GM08714 (cell line): Measurements from ENCODE around the gene C12orf57.

Experiments used
- H3K4me3 ChIP-seq: fragments of 200-500 bp; sonication (Bioruptor generic); 2 replicates; pipeline ENCODE4 v1.5.1; 2014; ENCODE audit warnings: mild to moderate bottlenecking, low read length, inconsistent platforms
- ZNF274 ChIP-seq: IDR thresholded peaks from 2 replicates; pipeline ENCODE4 v1.6.1; 2012; ENCODE audit warnings: mild to moderate bottlenecking, low read depth, low read length

C12orf57 gene

DNA sequence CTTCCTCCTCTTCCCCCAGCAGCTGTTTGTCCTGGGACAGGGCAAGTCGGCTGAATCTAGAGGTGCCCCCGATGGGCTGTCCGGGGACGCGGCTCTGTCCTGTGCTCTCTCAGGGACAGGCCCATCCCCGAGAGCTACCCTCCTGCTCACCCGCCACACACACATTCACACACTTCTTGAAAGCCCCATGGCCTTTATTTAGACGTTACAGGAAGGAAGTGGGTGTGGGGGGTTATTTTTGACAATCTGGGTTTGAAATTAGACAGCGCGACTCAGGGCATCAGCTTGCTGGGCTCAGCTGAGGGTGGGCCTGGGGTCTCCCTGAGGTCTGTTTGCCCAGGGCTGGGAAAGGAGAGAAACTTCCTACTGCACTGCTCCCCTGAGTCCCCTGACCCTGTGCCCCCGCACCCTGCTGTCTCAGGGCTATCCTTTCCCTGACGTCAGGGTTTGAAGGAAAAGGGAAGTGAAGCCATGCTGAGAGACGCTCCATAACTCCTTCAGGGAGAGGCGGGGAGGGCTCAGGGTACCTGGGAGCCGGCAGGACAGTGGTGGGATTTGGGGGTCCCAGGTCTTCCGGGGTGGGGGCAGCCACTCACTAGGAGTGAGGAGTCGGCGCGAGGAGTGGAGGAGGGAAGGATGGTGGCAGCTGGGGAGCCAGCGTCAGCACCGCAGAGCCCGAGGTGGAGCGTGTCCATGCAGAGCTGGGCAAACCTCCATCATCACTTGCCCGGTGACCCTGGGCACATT, 15.4 kb downstream of the C12orf57 start:
- peak overlapping the region; percentile 37; the same call in 1 of the 2 replicates for H3K4me3 ChIP-seq
- no peak for TF ChIP-seq ZNF274

GRCh38 chr12:6959805-6960592, 16.2 kb downstream of the C12orf57 start:
- TF ChIP-seq ZNF274 = no peak
- peak overlapping the region; percentile 4; the same call in 1 of the 2 replicates for H3K4me3 ChIP-seq

GRCh38 chr12:6960593-6961277, 16.9 kb downstream of the C12orf57 start:
- no peak for TF ChIP-seq ZNF274
- no peak overlapping the region; the same call in 1 of the 2 replicates for H3K4me3 ChIP-seq

DNA sequence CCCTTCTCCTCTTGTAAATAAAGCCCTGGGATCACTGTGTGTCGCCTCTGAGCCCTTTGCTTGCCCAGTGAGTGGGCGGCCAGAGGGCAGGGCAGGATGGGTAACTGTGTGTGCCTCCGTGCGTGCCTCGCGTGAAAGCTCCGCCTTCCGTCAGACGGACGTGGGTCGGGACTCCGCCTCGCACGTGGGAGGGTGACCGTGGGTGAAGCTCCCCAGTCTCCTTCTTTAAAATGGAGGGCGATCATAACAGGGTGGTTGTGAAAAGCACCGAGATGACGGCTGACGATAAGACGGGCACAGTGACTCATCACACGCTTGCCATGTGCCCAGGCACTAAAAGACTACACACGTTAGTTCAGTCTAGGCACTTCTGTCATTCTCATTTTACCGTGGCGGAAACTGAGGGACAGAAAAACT, 17.5 kb downstream of the C12orf57 start:
- H3K4me3 ChIP-seq = no peak overlapping the region; the same call in 1 of the 2 replicates
- TF ChIP-seq ZNF274 = no peak

DNA sequence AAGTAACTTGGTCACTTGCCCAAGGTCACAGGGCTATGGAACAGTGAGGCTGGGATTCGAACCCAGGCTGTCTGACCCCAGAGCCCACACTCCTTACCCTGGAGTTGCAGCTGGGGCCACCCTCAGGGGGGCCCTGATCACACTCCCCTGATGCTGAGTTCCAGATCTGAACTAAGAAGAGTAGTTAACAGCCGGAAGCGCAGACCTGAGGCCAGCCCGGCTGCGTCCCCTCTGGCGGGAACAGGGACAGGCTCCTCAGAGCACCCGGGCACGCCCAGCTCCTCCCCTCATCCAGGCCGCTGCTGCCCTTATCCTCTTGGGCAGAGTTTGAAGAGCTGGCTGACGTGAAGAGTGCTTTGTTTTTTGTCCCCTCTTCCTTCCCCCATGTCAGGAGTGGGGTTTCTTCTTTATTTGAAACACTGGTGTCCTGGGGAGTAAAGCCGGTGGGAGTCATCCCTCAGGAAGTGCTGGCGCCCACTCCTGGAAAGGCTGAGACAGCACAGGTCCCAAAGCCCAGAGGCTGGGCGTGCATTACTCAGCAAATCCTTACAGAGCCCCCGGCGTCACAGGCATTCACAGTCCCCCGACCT, 18.0 kb downstream of the C12orf57 start:
- TF ChIP-seq ZNF274 = no peak
- no peak overlapping the region; the same call in 1 of the 2 replicates for H3K4me3 ChIP-seq

GRCh38 chr12:6962285-6963015, 18.6 kb downstream of the C12orf57 start:
- H3K4me3 ChIP-seq = no peak overlapping the region
- no peak for TF ChIP-seq ZNF274

GRCh38 chr12:6963016-6963731, 19.4 kb downstream of the C12orf57 start:
- no peak overlapping the region for H3K4me3 ChIP-seq
- no peak for TF ChIP-seq ZNF274

DNA sequence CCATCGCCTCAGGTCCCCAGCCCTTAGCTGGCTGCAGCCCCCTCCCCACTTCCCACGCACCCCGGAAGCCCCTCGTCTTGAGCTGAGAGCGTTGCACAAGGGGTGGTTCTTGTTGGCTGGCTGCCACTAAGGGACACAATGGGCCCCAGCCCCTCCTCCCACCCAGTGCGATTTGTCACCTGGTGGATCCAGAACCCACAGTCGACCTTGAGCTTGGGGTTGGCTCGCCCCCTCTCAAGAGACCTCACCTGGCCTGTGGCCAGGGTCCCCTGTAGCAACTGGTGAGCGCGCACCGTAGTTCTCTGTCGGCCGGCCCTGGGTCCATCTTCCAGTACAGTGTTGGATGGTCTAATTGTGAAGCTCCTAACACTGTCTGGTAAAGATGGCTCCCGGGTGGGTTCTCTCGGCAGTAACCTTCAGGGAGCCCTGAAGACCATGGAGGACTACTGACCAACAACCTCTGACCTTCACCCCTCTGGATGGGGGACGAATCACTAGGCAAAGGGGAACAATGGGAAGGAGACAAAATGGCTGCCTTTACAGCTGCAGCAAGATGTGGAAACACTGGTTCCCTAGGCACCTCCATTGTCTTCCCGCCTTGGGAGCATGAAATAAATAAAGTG, 20.1 kb downstream of the C12orf57 start:
- no peak for TF ChIP-seq ZNF274
- no peak overlapping the region for H3K4me3 ChIP-seq

- H3K4me3 ChIP-seq = no peak overlapping the region
- no peak for TF ChIP-seq ZNF274
Measured at GRCh38 chr12:6964605-6965025, 20.8 kb downstream of the C12orf57 start.

DNA sequence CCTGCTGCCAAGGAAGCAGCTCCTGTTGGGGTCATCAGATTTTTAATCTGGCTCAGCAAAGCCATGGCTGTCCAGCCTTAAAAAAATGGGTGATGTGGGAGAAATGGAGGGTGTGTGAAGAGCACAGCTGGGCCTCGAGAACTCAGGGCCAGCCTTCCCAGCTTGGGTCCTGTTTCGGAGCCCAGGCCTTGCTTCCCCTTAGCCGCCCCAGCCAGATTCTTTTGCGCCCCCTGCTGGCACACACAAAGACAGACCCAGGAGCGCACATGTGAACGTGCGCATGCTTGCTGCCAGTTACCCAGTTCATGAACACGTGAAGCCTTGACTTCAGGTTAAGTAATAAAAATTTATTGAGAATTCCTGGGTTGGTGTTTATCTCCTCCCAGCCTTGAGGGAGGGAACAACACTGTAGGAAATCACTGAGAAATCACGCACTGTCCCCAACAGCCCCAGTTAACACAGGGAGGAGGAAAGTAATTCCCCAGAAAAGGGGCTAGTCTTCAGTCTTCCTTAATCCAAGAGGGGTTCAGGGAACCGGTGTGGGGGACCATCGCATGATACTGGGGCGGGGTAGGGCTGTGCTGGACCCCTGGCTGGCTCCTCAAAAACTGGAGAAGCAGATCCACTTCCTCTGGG, 21.3 kb downstream of the C12orf57 start:
- H3K4me3 ChIP-seq = no peak overlapping the region
- TF ChIP-seq ZNF274 = no peak

DNA sequence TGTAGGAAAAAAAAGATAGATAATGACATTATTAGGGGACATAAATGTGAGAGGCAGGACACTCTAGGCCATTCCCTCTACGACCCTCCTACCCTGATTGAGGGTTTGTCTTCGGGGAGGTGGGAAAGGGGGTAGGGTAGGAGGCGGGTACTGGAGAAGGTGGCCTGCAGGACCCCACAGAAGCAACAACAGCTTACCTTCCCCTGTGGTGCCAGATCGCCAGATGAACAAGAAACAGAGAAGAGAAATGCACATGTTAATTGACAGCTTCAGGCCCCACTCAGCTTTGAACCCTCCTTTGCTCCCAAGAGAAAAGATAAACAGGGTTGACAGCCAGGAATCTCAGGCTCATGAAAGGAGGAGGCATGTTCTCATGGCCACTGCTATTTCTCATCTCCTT, 21.9 kb downstream of the C12orf57 start:
- no peak for TF ChIP-seq ZNF274
- H3K4me3 ChIP-seq = no peak overlapping the region

DNA sequence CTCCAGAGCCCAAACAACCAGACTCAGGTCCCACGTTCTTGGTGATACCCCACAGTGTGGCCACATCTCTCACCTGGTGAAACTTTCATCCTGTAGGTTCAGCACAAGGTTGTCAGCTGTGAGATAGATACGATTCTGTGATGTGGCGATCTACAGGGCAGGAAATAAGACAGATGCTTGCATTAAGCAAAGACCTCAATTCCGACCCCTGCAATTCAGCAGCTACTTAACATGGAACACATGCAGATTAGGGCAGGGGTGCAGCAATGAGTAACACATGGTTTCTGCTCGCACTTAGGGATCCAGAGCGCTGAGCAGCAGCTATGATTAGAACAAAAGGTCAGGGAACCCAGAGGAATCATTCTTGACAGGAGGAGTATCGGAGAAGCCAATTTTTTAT, 22.5 kb downstream of the C12orf57 start:
- H3K4me3 ChIP-seq = no peak overlapping the region
- TF ChIP-seq ZNF274 = no peak

- TF ChIP-seq ZNF274 = no peak
- no peak overlapping the region for H3K4me3 ChIP-seq
Measured at GRCh38 chr12:6967651-6968100, 23.9 kb downstream of the C12orf57 start.
